Caco-2 (cell line): ENCODE measurements around the gene PLEKHA1. TPM values are rescaled to one million over a fixed set of nuclear protein-coding genes. Genes with fewer than 3 reads are reported as not detected.

Experiments used
- BruUV-seq: library from RNA; stranded (reverse); fragments of 400-500 nt; replicated peaks from 2 replicates; lab custom pipeline; 2021; lab: Mats Ljungman, UMichigan
- CTCF ChIA-PET: fragments of 300-600 bp; sonication (Branson Sonifier 250); formaldehyde crosslinking; loops from one replicate; lab custom pipeline; 2022; ENCODE audit warnings: antibody characterized with exemption; lab: Charles Lee
- POLR2A ChIA-PET: fragments of 300-600 bp; sonication (Branson Sonifier 250); formaldehyde crosslinking; loops from one replicate; lab custom pipeline; 2022; ENCODE audit warnings: antibody characterized with exemption; lab: Charles Lee
- DNase-seq, 2 experiments: peaks; one replicate each; pipeline versions ENCODE4 v3.0.0 to v3.0.0-alpha.2; 2020 to 2022
- H3K27me3 ChIP-seq: replicated peaks from 2 replicates; pipeline ENCODE4 v1.6.0; 2011; ENCODE audit warnings: low read length; ENCODE audit not compliant: control insufficient read depth, insufficient read depth
- H3K36me3 ChIP-seq: 2 replicates; pipeline ENCODE4 v1.5.1; 2011; ENCODE audit warnings: low read length; ENCODE audit not compliant: control insufficient read depth, insufficient read depth
- H3K4me1 ChIP-seq: fragments of 250-450 bp; sonication (Bioruptor Pico); 2 replicates; pipeline ENCODE4 v1.5.1; 2020; ENCODE audit warnings: mild to moderate bottlenecking
- H3K4me3 ChIP-seq: 2 replicates; pipeline ENCODE4 v1.5.1; 2011; ENCODE audit warnings: low read depth, mild to moderate bottlenecking, control low read depth, low read length
- H3K9me3 ChIP-seq: fragments of 250-450 bp; sonication (Bioruptor Pico); 2 replicates; pipeline ENCODE4 v1.5.1; 2020; ENCODE audit warnings: mild to moderate bottlenecking, moderate library complexity
- H3K27ac Mint-ChIP-seq: one replicate; pipeline ENCODE4 v1.8.0; 2022; ENCODE audit warnings: mixed read lengths; ENCODE audit not compliant: unreplicated experiment
- H3K27me3 Mint-ChIP-seq: one replicate; pipeline ENCODE4 v1.8.0; 2022; ENCODE audit warnings: mixed read lengths; ENCODE audit not compliant: insufficient read depth, unreplicated experiment
- H3K36me3 Mint-ChIP-seq: one replicate; pipeline ENCODE4 v1.8.0; 2022; ENCODE audit warnings: mild to moderate bottlenecking, mixed read lengths; ENCODE audit not compliant: insufficient read depth, unreplicated experiment
- H3K4me1 Mint-ChIP-seq: one replicate; pipeline ENCODE4 v1.8.0; 2022; ENCODE audit warnings: low read depth, mixed read lengths; ENCODE audit not compliant: unreplicated experiment
- H3K4me3 Mint-ChIP-seq: one replicate; pipeline ENCODE4 v1.8.0; 2022; ENCODE audit warnings: mild to moderate bottlenecking, moderate library complexity, mixed read lengths; ENCODE audit not compliant: unreplicated experiment
- H3K9me3 Mint-ChIP-seq: one replicate; pipeline ENCODE4 v1.8.0; 2022; ENCODE audit warnings: mixed read lengths; ENCODE audit not compliant: unreplicated experiment
- intact Hi-C: fragments of 100-400 bp; cut with micrococcal nuclease; formaldehyde crosslinking; loops from one replicate; pipeline ENCODE4 v1.10.0; 2022; ENCODE audit not compliant: unreplicated experiment
- total RNA-seq: library from RNA; stranded (reverse); gene quantifications from 2 replicates; pipeline ENCODE4 v1.2.3, GENCODE V29; 2022
- TF ChIP-seq, protein P1 (sequence below), 2 experiments: fragments of 200-600 bp in 1 of 2; IDR thresholded peaks; 1 replicate in 1 of 2; 2 replicates in 1 of 2; pipeline versions ENCODE4 v1.5.1 to v1.8.0; 2011 to 2022; ENCODE audit warnings: antibody characterized with exemption in 1 of 2, control low read depth in 1 of 2, inconsistent platforms in 1 of 2, low read depth in 1 of 2, low read length in 1 of 2, mild to moderate bottlenecking in 1 of 2, moderate library complexity in 1 of 2; ENCODE audit not compliant: insufficient read depth in 1 of 2, severe bottlenecking in 1 of 2, unreplicated experiment in 1 of 2

Gene PLEKHA1
- total RNA-seq, 1 experiment from 2014 or later: 48.4 TPM

DNA sequence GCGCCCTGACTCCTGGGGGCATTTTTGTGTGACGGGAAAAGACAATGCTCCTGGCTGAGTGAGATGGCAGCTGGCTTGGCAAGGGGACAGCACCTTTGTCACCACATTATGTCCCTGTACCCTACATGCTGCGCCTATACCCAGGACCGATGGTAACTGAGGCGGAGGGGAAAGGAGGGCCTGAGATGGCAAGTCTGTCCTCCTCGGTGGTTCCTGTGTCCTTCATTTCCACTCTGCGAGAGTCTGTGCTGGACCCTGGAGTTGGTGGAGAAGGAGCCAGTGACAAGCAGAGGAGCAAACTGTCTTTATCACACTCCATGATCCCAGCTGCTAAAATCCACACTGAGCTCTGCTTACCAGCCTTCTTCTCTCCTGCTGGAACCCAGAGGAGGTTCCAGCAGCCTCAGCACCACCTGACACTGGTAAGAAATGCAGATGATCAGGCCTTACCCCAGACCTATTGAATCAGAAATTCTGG is 80.1 kb downstream of the PLEKHA1 start, which contains the start of gene ARMS2:
Gene ARMS2, plus strand, starts transcription at position 51 of the 478 bp plus-strand sequence. Its CDS starts 75 bp downstream, at position 126.
- Histone ChIP-seq H3K27me3 (peaks cover 5% of the 10 kb centered on the region), H3K4me1 (no peaks in the 10 kb centered on the region), H3K4me3 (no peak within 1 kb of the TSS), H3K9me3 (no peaks in the 10 kb centered on the region), H3K36me3 (no peaks in the 10 kb centered on the region)
- BruUV-seq: no TSS peak
- peaks cover 14% of the 10 kb centered on the region for H3K27me3 Mint-ChIP-seq
- DNase-seq: no peak
- no peaks in the 10 kb centered on the region for H3K4me1 Mint-ChIP-seq
- no peak within 1 kb of the TSS for H3K4me3 Mint-ChIP-seq
- no peak within 1 kb of the TSS for H3K27ac Mint-ChIP-seq
- CTCF ChIA-PET: no interaction called here
- no peaks in the 10 kb centered on the region for H3K9me3 Mint-ChIP-seq
- POLR2A ChIA-PET: no interaction called here
- intact Hi-C loops: no loop called here
- TF ChIP-seq, protein P1, sequence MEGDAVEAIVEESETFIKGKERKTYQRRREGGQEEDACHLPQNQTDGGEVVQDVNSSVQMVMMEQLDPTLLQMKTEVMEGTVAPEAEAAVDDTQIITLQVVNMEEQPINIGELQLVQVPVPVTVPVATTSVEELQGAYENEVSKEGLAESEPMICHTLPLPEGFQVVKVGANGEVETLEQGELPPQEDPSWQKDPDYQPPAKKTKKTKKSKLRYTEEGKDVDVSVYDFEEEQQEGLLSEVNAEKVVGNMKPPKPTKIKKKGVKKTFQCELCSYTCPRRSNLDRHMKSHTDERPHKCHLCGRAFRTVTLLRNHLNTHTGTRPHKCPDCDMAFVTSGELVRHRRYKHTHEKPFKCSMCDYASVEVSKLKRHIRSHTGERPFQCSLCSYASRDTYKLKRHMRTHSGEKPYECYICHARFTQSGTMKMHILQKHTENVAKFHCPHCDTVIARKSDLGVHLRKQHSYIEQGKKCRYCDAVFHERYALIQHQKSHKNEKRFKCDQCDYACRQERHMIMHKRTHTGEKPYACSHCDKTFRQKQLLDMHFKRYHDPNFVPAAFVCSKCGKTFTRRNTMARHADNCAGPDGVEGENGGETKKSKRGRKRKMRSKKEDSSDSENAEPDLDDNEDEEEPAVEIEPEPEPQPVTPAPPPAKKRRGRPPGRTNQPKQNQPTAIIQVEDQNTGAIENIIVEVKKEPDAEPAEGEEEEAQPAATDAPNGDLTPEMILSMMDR (IDR thresholded peaks at IDR 0.05; ENCODE audit: insufficient read depth in 1 of 2, low read depth in 1 of 2, low read length in 1 of 2, severe bottlenecking in 1 of 2, unreplicated experiment in 1 of 2): no peak
- H3K36me3 Mint-ChIP-seq: no peaks in the 10 kb centered on the region

DNA sequence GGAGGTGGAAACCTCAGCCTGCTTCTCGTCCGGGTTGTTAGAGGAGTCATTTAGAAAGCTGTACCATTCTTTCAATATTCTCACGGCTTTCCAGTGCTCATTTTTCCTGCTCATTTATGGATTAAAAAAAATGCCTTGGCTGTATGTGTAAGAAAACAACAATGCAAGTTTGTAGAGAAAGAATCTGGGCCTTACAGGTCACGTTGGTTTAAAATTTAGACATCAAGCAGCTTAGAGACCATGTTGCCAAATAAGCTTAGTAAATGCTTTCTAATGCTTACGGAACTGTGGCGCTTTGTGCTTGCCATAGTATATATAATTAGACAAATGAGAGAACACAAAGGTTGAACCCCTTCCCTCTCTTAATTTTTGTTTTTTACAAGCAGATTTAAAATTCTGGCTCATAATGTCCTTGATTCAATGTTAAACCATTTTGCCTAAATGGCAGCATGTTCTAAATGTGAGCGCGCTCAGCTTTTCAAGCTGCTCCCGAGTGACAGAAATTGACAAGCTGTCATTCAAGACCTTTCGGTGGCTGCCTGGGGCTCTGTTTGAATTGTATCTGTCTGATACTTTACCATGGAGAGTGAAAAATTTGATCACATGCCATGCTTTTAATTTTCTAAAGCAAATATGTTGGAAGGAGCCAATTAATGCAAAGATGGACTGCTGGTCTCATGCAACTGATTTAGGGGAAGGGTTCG is 81.0 kb downstream of the PLEKHA1 start:
- no peak overlapping the region for H3K27ac Mint-ChIP-seq
- no peaks in the 10 kb centered on the region for H3K9me3 Mint-ChIP-seq
- H3K9me3 ChIP-seq: no peaks in the 10 kb centered on the region
- TF ChIP-seq, protein P1 (IDR thresholded peaks at IDR 0.05; ENCODE audit: insufficient read depth in 1 of 2, low read depth in 1 of 2, low read length in 1 of 2, severe bottlenecking in 1 of 2, unreplicated experiment in 1 of 2): no peak
- POLR2A ChIA-PET: no interaction called here
- no peak for DNase-seq
- no TSS peak for BruUV-seq
- H3K4me1 Mint-ChIP-seq: no peaks in the 10 kb centered on the region
- no peak overlapping the region for H3K4me3 ChIP-seq
- CTCF ChIA-PET: no interaction called here
- H3K36me3 Mint-ChIP-seq: no peaks in the 10 kb centered on the region
- peaks cover 8% of the 10 kb centered on the region for H3K27me3 ChIP-seq
- H3K27me3 Mint-ChIP-seq: peaks cover 17% of the 10 kb centered on the region
- intact Hi-C loops: no loop called here
- H3K4me1 ChIP-seq: no peaks in the 10 kb centered on the region
- no peaks in the 10 kb centered on the region for H3K36me3 ChIP-seq
- no peak overlapping the region for H3K4me3 Mint-ChIP-seq

DNA sequence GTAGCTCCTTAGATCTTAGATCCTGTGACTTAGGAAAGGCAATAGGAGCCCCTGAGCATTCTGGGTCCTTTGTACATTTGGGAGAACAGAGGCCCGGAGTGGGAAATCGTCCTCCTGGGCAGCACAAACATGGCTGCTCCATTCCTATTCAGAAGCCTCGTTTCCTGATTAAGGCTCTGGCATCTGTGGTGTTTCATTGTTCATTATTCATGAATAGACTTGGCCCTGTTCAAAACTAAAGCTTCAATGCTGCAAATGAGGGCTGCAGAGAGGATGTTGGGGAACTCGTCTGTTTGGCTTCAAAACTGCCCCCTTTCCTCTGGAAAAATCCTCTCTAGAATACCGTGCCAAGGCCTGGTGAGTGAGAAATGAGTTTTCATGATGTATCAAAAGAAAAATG is 83.4 kb downstream of the PLEKHA1 start:
- Histone ChIP-seq H3K36me3 (no peaks in the 10 kb centered on the region), H3K4me3 (no peak overlapping the region), H3K27me3 (peaks cover 15% of the 10 kb centered on the region), H3K9me3 (no peaks in the 10 kb centered on the region), H3K4me1 (peaks cover 5% of the 10 kb centered on the region)
- no peaks in the 10 kb centered on the region for H3K36me3 Mint-ChIP-seq
- peaks cover 25% of the 10 kb centered on the region for H3K27me3 Mint-ChIP-seq
- ChIA-PET CTCF (no interaction called here), POLR2A (no interaction called here)
- H3K9me3 Mint-ChIP-seq: no peaks in the 10 kb centered on the region
- TF ChIP-seq, protein P1 (IDR thresholded peaks at IDR 0.05; ENCODE audit: insufficient read depth in 1 of 2, low read depth in 1 of 2, low read length in 1 of 2, severe bottlenecking in 1 of 2, unreplicated experiment in 1 of 2): no peak
- no peaks in the 10 kb centered on the region for H3K4me1 Mint-ChIP-seq
- no peak overlapping the region for H3K27ac Mint-ChIP-seq
- BruUV-seq: no TSS peak
- no peak overlapping the region for H3K4me3 Mint-ChIP-seq
- no peak for DNase-seq
- intact Hi-C loops: no loop called here
